ENCODE measurements around the gene DCPS.
"Not testable (repeated sequence)": the region's sequence is repeated elsewhere in the genome, so short reads cannot be mapped to it uniquely, and the experiment has no call there.

The DCPS gene

DNA sequence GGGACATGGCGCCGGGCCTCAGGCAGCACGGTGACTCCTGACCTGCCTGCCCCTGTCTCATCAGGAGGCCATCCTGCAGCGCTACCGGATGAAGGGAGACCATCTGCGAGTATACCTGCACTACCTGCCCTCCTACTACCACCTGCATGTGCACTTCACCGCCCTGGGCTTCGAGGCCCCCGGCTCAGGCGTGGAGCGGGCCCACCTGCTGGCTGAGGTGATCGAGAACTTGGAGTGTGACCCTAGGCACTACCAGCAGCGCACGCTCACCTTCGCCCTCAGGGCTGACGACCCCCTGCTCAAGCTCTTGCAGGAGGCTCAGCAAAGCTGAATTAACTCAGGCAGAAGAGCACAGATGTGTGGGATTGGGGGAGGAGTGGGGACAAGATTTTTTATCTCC is 41.4 kb downstream of the DCPS start:
- no peak for DNase-seq
- no peak for ATAC-seq

DNA sequence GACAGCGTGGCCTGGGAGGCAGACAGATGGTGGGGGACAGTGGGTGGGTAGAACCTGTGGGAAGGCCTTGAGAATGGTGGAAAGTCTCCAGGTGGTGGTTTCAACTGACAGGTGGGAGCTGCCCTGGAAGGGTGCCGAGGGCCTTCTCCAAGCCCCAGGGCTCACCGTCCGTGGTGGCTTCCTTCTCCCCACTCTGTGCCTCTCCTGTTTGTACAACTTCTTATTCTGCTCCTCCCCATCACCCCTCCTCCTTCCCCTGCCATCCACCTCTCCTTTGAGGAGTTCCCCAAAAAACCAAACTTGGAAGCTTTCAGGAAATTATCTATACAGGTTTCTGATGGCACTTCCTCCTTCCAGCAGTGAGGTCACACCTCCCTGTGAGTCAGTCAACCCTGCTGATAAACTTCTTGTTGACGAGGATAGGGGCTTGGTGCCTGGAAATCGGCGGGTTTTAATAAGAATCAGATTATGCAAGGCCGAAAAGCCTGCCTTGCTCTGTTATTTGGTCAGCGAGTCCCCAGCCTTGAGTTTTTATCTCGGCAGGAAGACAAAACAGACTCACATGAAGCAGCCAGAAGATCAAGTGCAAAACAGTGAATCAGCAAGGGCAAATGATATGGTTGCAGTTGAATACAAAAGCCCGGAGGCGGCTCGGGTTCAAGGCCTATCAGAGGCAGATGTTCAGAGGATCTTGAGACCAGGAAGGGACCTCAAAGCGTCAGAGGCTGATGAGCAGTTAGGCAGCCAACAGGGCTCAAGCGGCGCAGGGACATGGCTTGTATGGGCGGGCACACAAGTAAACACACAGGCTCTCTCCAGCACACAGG is 42.1 kb downstream of the DCPS start:
- ATAC-seq (no peak), DNase-seq (no peak)

DNA sequence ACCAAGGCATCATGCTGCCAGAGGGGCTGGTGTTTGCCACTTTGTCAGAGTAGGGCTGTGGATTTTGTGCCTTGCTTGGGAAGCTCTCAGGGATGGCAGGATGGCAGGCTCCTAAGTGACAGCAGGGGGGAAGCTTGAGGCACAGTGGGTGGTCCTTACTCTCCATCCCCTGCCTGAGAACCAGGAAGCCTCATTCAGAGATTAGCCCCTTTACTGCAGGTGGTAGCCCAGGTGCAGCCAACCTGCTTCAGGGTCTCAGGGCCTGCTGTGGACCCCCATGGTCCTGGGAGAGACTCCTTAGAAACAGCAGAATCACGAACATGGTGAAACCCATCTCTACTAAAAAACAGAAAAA is 42.7 kb downstream of the DCPS start:
- no peak for ATAC-seq
- DNase-seq: no peak

DNA sequence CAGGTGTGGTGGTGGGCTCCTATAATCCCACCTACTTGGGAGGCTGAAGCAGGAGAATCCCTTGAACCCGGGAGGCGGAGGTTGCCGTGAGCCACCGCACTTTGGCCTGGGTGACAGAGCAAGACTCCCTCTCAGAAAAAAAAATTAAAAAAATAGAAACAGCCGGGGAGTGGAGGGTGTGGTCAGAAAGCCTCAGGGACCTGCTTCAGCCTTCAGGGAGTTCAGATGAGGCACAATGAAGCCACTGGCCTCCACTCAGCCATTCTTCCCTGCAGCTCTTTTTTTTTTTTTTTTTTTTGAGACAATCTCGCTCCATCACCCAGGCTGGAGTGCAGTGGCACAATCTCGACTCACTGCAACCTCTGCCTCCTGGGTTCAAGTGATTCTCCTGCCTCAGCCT is 43.1 kb downstream of the DCPS start:
- DNase-seq, ATAC-seq: not testable (repeated sequence)

DNA sequence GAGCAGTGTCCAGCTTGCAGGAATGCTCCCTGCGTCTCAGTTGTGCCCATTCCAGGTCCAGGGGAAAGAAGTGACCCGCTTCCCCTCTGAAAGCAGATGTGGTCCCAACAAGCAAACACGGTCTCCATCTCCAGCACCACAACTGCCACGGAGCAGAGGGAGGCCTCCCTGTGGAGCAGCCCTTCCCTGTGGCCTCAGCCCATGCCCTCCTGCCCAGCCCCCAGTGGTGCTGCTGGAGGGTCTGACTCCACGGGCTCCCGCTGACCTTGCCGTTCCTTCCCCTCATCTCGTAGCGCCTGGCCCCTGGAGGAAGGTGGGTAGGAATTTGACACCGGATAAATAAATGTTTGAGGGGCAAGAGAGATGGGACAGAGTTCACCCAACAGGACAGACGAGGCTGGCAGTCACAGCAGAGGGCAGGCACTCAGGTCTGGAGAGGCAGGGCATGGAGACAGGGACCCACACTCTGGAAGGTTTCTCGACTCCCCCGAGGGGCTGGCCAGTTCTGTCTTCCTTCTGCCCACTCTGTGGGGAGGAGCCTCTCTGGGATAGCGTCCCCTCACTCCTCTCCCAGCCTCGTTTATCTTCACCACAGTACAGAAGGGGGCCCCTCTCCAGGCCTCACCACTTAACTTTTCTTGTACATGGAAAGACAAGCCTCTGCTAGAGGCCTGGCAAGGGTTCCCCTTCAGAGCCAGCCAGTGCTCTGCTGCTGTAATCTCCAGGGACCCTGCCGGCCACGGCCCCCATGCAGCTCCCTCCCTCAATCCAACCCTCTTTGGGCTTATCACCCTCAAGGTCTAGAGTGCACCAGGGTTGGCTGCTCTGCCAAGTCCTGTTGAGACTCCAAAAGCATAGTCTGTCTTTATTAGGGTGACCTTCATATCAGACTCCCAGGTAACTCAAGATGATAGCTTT is 44.1 kb downstream of the DCPS start:
- DNase-seq (no peak), ATAC-seq (no peak)

DNA sequence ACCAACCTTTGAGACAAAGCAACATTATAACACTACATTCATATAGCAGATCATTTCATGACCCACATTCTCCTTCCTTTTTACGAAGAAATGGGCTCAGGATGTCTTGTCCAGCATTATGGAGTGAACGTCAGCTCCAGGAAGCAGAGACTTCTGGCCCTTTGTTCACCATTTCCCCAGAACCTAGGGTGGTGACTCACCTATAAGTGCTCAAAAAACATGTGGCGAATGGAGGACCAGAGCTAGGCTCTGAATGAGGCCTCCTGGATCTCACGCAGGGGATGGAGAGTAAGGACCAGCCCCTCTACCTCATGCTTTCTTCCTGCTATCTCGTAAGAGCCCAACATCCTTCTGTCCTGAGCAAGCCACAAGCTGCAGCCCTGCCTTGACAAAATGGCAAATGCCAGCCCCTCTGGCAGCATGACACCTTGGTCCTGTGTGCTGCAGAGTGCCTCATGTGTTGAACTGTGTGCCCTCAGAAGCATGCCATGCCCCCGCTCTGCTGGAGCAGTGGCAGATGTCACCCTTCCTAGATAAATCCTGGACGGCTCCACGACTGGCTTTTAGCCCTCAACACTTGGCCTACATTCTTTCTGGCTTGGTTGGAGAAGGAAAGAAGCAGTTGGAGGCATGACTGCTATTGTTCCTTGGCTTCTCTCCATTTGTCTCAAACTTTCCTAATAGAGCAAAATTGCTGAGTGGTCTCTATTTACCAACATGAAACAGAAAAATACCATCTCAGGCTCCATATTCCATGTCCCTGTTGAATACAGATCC is 45.1 kb downstream of the DCPS start:
- DNase-seq (no peak), ATAC-seq (no peak)

DNA sequence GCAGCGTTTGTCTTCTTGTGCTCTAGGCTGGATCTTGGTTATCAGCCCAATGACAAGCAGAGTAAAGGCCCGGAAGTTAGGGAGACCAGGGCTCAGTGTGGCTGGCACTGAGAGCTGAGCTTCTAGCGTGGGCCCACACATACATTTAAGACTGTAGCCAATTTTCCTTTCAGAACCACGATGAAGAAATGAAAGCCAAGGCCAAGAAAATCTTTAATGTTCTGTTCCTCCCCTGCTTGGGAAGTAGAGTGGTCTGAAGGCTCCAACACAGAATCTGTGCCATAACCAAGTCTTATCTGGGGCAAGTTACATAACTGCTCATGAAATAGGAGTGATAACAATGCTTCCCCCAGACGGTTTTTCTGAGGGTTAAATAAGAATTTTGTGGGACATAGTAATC is 47.0 kb downstream of the DCPS start:
- no peak for ATAC-seq
- no peak for DNase-seq

DNA sequence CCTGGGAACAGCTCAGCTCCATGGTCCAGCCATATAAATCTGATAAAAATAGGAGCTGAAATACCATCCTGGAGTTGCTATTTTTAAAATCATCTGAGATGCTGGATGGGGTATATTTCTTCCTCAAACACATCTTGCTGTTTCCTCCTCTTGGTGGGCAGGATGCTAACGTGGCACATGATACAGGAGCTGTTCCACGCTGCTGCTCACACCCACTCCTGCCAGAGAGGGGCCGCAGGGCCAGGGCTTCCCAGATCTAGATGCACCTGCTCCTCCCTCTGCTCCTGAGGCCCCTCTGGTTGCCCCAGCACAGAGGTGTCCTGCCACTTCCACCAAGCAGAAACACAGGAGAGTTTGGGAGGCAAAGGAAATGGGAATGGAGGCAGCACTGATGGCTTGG is 48.3 kb downstream of the DCPS start:
- no peak for DNase-seq
- ATAC-seq: no peak

DNA sequence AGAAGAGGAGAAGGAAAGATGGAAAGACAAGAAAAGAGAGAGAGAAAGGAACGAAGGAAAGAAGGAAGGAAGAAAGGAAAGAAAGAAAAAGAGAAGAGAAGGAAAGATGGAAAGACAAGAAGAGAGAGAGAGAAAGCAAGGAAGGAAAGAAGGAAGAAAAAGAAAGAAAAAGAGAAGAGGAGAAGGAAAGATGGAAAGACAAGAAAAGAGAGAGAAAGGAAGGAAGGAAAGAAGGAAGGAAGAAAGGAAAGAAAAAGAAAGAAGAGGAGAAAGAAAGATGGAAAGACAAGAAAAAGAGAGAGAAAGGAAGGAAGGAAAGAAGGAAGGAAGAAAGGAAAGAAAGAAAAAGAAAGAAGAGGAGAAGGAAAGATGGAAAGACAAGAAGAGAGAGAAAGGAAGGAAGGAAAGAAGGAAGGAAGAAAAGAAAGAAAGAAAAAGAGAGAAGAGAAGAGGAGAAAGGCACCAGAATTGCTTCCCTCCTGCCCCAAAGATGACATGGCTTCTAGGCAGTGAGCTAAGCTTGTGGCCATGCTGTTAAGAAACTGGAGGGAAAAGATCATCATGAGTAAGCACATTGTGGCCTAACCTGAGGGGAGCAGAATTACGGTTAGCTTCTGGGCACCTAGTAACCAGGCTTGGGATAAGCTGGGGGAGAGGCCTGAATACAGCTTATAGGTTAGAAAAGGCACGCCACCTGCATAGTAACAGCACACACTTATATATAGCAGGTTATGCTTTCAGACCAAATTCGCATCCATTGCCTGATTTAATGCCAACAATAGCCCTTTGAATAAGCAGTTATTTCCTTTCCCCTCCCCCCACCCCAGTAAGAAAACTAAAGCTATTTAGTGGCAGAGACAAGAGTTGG is 49.3 kb downstream of the DCPS start:
- peak; percentile 54 for ATAC-seq
- peak; percentile 20 for DNase-seq

DNA sequence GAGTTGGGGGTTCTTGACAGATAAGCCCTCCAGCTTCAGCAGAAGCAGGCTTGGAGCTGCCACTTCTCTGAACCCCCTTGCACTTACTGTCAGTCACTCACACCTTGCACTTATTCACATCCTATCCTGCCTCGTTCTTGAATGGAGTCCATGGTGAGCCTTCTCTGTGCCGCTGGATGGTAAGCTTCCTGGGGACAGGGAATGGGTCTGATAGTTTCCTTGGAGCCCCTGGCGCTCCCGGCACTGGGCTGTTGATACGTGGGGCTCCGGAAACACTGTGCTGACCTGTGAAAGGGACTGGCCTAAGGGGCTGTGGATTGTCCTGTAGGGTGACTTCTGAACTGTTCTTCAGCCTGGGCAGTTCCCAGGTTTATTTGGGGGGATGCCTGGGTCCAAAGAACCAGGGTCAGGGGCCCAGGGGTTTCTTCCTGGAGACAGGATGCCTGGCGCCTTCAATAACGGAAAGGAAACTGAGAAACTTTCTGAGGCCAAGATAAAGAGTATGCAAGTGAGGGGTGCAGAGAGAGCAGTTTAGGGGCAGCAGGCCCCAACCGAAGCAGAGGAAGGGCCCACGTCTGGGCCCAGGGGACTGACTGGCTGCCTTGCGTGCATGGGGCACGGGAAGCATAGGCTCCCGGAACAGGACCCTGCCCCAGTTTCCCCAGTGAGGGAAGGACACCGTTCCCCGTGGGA is 50.9 kb downstream of the DCPS start:
- peak; percentile 11 for ATAC-seq
- DNase-seq: no peak

DNA sequence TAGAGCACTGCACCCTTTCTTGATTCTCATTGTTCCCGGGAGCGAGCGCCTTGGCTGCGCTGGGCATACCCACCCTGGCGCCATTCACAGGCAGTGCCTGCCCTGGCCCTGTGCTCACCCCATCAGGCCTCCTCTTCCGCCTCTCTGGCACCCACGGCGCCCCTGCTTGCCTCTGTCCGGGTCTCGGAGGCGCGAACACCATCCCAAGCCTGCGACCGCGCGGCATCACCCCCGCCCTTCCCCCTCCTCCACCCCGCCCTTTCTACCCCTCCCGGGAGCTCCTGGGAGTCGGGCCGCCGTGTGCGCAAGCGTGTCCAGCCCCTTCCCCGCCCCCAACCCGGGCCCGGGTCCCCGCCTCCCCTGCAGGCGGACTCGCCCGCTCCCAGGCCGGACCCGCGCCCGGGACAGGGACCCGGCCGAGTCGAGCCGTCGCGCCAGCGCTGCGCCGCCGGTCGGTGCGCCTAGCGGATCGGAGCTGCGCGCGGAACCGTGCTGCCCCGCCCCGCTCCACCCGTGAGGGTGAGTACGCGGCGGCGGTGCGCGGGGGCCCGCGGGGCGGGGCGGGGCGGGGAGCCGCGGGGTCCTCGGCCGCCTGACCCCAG is 51.6 kb downstream of the DCPS start, which contains the start of gene ST3GAL4:
Gene ST3GAL4, plus strand, starts transcription at position 363 of the 602 bp plus-strand sequence. CDS start 50,470 bp downstream, outside the sequence.
- peak; percentile 82 for DNase-seq
- ATAC-seq: peak; percentile 78

DNA sequence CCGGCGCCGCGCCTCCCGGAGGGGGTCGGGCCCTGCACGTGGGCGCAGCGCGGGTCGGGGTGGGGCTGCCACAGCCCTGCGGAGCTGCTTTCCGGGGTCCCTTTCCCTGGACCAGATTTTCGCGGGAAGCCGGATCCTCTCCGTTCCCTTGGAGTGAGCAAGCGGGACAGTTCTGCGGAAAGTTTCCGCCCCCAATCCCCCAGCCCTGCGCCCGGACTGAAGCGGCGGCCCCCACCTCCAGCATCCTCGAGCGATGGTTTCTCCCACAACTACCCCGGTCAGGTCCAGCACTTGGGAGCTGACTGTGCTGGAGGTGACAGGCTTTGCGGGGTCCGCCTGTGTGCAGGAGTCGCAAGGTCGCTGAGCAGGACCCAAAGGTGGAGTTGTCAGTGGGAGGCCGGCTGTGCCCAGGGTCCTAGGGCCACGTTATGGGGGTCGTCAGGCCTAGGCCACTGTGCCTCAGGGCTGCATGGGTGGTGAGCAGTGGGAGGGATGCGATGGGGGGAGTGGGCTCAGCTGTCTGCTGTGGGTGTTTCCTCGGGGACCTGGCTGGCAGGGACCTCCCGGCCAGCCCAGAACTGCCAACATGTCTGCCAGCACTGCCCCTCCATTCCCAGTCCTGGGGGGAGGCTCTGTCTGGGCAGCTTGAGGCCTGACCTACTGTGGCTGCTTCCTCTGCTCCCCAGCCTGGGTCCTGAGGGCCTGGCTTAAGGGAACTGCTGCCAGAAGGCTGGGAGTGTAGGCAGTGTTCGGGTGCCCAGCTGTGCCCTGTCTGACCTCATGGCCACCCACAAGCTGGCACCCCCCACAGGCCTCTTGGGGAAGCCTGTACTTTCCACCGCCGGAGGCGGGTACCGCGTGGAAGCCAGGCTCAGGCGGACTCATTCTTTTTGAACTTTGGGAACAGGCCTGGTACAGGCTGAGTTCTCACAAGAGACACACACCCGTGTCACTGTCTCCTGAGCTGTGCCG is 52.4 kb downstream of the DCPS start:
- ATAC-seq (peak; percentile 15), DNase-seq (peak; percentile 48)

DNA sequence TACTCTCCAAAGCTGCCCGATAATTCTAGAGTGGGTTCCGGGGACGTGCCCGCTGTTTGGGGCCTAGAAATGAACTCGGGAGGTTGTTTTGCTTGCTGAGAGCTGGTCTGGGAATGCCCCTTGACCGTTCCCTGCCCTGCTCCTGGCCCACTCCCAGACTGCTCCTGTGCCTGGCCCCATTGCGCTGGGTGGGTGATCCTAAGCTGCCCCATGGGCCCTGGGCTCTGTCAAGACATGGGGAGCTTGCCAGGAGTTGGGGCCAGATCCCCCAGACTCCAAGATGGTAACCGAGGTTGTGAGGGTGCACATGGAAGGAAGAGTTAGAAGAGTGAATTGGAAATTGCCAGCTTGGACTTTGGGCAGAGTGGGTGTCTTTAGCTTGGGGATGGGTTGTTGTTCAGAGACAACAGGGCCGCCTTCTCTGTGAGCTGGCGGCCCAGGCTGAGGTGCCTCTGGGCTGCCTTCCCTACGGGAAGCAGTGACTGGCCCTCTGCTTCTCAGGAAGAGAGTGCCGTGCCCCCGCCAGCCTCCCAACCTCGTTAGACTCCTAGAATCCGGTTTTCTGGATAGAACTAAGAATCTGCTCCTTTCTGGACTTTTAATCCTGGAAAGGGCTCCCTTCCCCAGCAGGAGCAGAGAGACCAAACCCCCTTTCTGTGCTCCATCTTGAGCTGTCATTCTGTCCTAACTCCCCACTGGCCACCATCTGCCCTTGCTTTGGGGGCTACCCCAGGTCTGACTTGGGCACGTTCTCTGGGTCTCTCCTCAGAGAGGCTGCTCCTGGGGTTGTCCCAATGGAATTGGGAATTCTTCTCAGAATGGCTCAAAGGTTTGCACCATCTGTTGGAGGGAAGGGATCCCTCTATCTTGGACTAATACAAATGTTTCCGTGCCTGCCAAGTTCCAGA is 53.4 kb downstream of the DCPS start:
- no peak for DNase-seq
- ATAC-seq: no peak

DNA sequence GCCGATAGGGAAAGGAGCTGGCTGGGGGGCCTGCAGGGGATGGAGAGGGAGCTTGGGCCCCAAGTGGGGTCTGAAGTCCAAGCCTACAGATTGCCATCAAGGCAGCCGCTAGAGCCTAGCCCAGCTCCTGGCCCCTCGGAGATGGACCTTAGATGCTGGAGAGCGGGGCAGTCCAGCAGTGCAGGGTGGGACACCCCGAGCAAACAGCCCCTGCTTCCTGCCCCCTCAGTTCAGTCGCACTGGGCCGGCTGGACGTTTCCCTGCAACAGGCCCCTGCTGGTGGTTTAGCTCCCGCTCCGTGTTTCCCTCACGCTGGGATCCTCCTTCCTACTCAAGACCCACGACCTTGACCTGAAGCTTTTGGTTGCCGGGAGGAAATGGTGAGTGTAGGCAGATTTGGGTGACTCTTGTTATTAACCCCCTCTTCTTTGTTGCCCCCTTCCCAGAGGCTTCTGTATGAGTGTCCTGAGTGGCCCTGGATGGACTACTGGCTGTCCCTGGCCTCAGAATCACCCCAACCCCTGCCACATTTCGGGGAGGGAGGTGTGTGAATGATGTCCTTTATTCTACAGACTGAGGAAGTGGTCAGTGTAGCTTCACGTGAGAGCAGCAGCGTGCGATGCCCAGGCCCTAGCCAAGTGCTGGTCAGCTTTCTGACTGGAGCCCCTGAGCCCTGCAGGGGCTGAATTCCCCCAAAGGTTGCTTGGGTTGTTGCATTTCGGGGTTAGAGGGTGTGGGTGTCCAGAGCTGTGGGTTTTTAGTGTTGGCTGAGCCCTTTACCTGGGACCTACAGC is 54.3 kb downstream of the DCPS start:
- ATAC-seq (no peak), DNase-seq (no peak)

DNA sequence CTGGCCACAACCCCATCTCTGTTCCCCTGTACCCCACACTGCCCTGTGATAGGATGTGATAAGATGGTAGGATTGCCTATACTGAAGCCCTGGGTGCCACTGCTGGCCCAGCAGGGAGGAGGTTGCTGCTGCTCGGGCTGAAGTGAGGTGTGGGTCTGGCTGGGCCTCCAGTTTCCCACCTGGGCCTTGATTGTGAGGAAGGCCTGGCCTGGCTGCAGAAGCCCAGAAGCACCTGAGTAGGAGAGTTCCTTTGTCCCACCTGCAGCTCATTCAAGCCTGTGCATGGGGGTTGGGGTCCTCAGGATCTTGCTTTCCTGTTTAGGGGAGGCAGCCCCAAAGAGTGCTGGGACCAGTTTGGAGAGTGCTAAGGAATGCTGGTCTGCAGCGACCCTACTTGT is 54.9 kb downstream of the DCPS start:
- DNase-seq: no peak
- ATAC-seq: no peak

DNA sequence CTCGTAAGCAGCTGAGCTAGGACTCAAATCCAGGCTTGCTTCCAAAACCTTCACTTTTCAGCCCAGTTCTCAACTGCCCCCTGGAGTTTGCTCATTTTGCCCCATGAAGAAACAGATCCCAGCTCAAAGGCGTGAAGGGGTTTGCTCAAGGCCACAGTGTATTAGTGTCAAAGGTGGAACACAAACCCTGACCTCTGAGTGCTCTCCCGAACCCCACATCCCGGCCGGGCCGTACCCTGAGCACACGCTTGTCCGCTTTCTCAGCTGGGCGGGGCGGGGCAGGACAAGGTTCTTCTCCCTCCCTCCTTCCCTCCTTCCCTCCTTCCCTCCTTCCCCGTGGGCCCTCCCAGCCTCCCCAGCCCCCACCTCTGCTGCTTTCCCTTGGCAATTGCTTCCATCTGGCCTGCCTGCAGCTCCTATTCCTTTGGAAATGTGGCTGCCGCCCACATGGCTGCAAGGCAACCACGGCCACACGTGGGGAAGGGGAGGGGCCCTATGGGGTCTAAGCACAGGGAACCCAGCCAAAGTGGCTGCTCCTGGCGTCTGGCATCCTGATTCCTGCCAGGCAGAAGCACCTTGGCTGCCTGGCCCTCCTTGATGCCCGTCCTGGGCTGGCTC is 55.7 kb downstream of the DCPS start:
- DNase-seq: no peak
- ATAC-seq: no peak

DNA sequence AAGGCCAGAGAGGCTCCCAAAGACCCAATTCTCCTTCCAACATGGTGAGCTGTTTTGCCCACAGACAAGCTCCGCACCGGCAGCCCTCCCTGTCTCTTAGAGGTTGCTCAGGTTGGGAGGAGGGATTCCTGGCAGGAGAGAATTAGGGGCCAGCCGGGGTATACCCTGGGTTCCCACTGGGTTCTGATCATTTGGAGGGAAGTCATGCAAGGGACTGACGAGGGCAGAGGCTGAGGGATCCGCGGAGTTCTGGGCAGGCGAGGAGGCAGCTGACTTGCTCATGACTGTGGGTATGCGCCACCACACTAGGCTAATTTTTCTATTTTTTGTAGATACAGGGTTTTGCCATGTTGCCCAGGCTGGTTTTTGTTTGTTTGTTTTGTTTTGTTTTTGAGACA is 56.2 kb downstream of the DCPS start:
- ATAC-seq (no peak), DNase-seq (no peak)
